Activated naive CD8-positive, alpha-beta T cell (primary cell): ENCODE results near the gene ATRN.
"Not testable (repeated sequence)": the region's sequence is repeated elsewhere in the genome, so short reads cannot be mapped to it uniquely, and the experiment has no call there.

ENCODE experiments used
- H3K27ac Mint-ChIP-seq: one replicate; pipeline ENCODE4 v1.8.0; 2021; ENCODE audit warnings: mixed read lengths
- H3K27me3 Mint-ChIP-seq: one replicate; pipeline ENCODE4 v1.8.0; 2021; ENCODE audit warnings: mixed read lengths
- H3K36me3 Mint-ChIP-seq: one replicate; pipeline ENCODE4 v1.8.0; 2021; ENCODE audit warnings: mixed read lengths
- H3K4me1 Mint-ChIP-seq: one replicate; pipeline ENCODE4 v1.8.0; 2021; ENCODE audit warnings: low read depth, mixed read lengths
- H3K4me3 Mint-ChIP-seq: one replicate; pipeline ENCODE4 v1.8.0; 2021; ENCODE audit warnings: mild to moderate bottlenecking, mixed read lengths
- H3K9me3 Mint-ChIP-seq: one replicate; pipeline ENCODE4 v1.8.0; 2021; ENCODE audit warnings: low read depth, mixed read lengths

The ATRN gene

DNA sequence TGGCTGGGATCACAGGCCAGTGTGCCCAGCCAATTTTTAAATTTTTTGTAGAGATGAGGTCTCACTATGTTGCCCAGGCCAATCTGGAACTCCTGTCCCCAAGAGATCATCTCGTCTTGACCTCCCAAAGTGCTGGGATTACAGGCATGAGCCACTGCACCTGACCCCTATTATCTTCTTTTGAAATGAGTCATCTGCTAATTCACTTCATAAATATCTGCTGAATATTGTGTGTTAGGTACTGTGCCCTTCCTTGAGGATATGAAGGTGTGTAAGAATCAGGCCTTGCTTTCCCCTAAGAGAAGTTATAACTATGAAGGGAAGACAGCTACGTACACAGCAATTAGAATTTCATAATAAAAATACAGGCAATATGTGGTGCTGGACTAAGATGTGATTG, 8.2 kb downstream of the ATRN start:
- Mint-ChIP-seq H3K4me3 (no peak overlapping the region), H3K4me1 (peaks cover 30% of the 10 kb centered on the region), H3K27ac (no peak overlapping the region), H3K36me3 (no peaks in the 10 kb centered on the region), H3K27me3 (no peaks in the 10 kb centered on the region), H3K9me3 (no peaks in the 10 kb centered on the region)

DNA sequence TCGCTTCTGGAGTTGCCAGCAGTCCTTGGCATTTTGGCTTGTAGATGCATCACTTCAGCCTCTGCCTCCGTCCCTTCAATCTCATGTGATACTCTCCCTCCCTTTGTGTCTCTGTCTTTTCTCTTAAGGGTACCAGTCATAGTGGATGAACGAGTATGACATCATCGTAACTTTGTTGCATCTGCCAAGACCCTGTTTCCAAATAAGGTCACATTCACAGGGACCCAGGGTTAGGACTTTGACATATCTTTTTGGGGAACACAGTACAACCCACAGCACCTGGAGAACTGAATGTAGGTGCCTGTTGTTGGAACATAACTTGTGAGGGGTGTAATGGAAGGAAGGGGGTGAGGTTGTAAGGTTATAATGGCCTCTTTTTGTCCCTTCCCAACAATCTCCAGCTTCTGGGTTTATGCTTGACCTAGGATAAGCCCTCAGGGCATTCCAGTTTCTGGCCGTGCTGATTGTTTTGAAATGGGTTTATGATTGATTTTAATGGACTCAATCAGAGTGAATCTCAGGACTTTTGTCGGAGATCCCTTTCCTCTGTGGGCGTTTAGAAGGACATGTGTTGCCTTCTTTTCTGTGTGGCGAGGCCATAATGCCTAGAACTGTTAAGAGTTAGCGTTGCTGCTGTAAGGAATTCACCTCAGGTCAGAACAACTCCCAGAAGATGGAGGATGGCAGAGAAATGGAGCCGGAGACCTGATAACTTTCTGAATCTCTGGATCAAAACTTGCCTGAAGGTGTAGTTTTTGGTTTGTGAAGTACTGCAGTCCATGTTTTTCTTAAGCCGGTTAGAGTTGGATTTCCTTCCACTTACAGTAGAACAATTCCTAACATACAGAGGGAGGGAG, 9.2 kb downstream of the ATRN start:
- H3K27me3 Mint-ChIP-seq, result no peaks in the 10 kb centered on the region
- no peak overlapping the region for H3K27ac Mint-ChIP-seq
- no peaks in the 10 kb centered on the region for H3K9me3 Mint-ChIP-seq
- H3K4me3 Mint-ChIP-seq, result no peak overlapping the region
- no peaks in the 10 kb centered on the region for H3K36me3 Mint-ChIP-seq
- peaks cover 31% of the 10 kb centered on the region for H3K4me1 Mint-ChIP-seq

DNA sequence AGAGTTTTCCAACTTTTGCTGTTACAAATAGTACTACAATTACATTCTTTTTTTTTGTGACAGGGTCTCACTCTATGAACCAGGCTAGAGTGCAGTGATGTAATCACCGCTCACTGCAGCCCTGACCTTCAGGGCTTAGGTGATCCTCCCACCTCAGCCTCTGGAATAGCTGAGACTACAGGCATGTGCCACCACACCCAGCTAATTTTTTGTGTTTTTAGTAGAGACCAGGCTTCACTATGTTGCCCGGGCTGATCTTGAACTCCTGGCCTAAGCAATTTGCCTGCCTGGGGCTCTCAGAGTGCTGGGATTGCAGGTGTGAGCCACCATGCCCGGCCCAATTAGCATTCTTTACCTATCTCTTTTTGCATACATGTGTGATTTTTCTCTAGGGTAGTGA, 12.5 kb downstream of the ATRN start:
- no peak overlapping the region for H3K27ac Mint-ChIP-seq
- H3K36me3 Mint-ChIP-seq, result peaks cover 18% of the 10 kb centered on the region
- H3K27me3 Mint-ChIP-seq, result no peaks in the 10 kb centered on the region
- H3K9me3 Mint-ChIP-seq, result peaks cover 7% of the 10 kb centered on the region
- H3K4me1 Mint-ChIP-seq, result peaks cover 36% of the 10 kb centered on the region
- H3K4me3 Mint-ChIP-seq, result no peak overlapping the region

DNA sequence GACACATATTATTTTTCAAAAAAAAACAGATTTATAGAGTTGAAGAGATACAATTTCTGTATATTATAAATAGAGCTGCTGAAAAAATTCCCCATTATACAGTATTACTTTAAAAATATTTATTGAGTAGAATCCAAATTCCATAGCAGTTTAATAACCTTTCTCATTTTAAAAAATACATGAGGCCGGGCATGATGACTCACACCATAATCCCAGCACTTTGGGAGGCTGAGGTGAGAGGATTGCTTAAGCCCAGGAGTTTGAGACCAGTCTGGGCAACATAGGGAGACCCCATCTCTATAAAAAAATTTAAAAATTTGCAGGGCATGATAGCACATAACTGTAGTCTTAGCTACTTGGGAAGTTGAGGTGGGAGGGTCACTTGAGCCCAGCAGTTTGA, 13.0 kb downstream of the ATRN start:
- Mint-ChIP-seq H3K27ac (no peak overlapping the region), H3K4me1 (peaks cover 36% of the 10 kb centered on the region), H3K36me3 (peaks cover 18% of the 10 kb centered on the region), H3K9me3 (peaks cover 7% of the 10 kb centered on the region), H3K4me3 (no peak overlapping the region), H3K27me3 (no peaks in the 10 kb centered on the region)

DNA sequence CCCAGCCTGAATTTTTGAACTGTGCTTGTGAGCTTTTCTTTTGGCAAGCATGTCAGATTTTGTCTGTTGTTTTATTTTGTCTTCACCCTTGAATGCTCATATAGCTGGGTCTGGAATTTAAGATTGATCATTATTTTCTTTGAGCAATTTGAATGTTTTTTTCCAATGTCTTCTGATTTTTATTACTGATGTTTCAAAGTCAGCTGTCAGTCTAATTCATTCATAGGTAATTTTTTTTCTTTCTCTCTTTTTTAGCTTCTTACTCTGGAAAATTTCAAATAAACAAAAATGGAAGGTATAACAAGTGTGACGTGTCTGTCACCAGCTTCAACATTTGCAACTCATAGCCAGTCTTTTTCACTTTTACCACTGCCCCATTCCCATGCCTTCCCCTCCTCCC, 15.1 kb downstream of the ATRN start:
- Mint-ChIP-seq H3K9me3 (peaks cover 7% of the 10 kb centered on the region), H3K36me3 (peaks cover 22% of the 10 kb centered on the region), H3K4me3 (no peak overlapping the region), H3K27ac (no peak overlapping the region), H3K4me1 (peaks cover 28% of the 10 kb centered on the region), H3K27me3 (no peaks in the 10 kb centered on the region)

DNA sequence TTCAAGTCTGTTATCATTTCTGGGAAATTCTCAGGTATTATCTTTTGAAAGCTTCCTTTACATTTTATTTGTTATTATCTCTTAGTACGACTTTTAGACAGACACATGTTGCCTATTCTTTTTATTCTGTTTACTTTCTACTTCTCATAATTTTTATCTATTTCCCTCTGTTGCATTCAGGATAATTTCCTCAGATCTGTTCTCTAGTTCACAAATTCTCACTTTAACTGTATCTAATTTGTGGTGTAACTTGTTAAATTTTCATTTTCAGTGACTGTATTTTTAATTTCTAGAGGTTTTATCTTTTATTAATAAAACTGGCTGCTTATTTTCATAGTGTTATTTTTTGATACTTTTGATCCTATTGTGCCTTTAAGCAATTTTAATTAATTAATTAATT, 16.0 kb downstream of the ATRN start:
- Mint-ChIP-seq H3K27ac (no peak overlapping the region), H3K27me3 (no peaks in the 10 kb centered on the region), H3K9me3 (peaks cover 7% of the 10 kb centered on the region), H3K4me1 (peaks cover 26% of the 10 kb centered on the region), H3K36me3 (peaks cover 22% of the 10 kb centered on the region), H3K4me3 (no peak overlapping the region)

DNA sequence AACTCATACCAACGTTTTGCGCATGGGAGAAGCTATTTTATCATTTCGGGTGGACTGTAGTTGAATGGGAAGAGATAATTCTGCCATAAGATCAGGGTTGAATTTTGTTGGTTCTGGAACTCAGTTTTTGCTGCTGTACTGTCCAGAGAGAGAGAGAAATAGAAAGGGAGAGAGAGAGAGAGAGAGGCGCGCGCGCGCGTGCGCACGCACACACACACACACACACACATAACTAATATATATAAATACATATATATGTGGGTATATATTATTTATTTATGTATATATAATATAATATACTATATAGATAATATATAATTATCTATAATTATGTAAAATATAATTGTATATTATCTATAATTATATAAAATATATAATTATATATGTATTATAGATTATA, 21.9 kb downstream of the ATRN start:
- Mint-ChIP-seq H3K36me3 (peaks cover 26% of the 10 kb centered on the region), H3K4me3 (no peak overlapping the region), H3K4me1 (peaks cover 16% of the 10 kb centered on the region), H3K27ac (no peak overlapping the region), H3K27me3 (no peaks in the 10 kb centered on the region), H3K9me3 (peaks cover 7% of the 10 kb centered on the region)

DNA sequence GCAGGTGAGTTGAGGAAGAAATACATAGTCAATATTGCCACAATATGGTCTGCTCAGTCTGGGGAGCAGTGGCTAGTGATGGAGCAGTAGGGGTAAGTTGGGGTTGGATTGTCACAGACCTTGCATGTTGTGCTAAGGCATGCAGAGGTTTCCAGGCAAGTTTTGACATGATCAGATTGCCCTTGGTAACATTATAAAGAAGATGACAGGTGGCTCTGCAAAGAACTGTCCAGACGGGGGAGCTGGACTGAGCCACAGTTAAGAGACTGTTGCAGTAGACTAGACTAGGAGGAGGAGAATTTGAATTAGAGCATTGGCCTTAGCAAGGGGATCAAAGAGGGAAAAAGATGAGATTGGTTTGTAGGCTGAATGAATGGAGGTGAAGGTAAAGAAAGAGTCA, 23.4 kb downstream of the ATRN start:
- Mint-ChIP-seq H3K4me1 (peaks cover 13% of the 10 kb centered on the region), H3K27ac (no peak overlapping the region), H3K27me3 (no peaks in the 10 kb centered on the region), H3K9me3 (peaks cover 7% of the 10 kb centered on the region), H3K4me3 (no peak overlapping the region), H3K36me3 (peaks cover 21% of the 10 kb centered on the region)

DNA sequence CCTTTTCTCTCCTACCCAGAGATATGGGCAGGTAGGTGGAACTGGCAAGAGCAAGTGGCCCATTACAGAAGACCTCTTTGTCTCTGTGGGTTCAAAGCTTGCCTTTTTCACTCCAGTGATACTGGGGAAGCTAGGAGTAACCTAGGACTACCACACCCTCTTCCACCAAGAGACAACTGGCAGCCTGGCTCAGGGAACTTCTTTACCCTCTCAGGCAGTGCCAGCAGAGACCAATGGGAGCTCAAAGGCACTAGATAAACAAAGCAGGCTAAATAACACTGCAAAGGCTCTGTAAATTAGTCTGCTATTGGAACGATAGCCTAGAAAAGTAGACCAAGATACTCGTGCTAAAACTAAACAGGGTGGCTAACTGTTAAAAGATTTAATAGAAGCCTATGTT, 32.1 kb downstream of the ATRN start:
- H3K4me1 Mint-ChIP-seq, result peaks cover 3% of the 10 kb centered on the region
- no peaks in the 10 kb centered on the region for H3K27me3 Mint-ChIP-seq
- H3K9me3 Mint-ChIP-seq, result no peaks in the 10 kb centered on the region
- H3K4me3 Mint-ChIP-seq, result no peak overlapping the region
- H3K36me3 Mint-ChIP-seq, result peaks cover 3% of the 10 kb centered on the region
- no peak overlapping the region for H3K27ac Mint-ChIP-seq

DNA sequence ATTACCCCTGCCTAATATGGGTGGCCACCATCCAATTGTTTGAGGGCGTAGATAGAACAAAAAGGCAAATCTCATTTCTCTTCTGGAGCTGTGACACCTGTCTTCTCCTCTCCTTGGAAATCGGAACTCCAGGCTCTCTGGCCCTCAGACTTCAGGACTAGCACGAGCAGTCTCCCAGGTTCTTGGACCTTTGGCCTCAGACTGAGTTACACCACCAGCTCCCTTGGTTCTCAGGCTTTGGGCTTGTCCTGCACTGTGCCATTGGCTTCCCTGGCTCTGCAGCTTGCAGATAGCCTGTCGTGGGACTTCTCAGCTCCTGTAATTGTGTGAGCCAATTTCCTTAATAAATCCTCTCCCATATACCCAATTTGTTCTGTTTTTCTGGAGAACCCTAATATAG, 34.3 kb downstream of the ATRN start:
- no peak overlapping the region for H3K4me3 Mint-ChIP-seq
- H3K36me3 Mint-ChIP-seq, result peaks cover 5% of the 10 kb centered on the region
- H3K27me3 Mint-ChIP-seq, result no peaks in the 10 kb centered on the region
- no peak overlapping the region for H3K27ac Mint-ChIP-seq
- peaks cover 6% of the 10 kb centered on the region for H3K4me1 Mint-ChIP-seq
- H3K9me3 Mint-ChIP-seq, result no peaks in the 10 kb centered on the region

DNA sequence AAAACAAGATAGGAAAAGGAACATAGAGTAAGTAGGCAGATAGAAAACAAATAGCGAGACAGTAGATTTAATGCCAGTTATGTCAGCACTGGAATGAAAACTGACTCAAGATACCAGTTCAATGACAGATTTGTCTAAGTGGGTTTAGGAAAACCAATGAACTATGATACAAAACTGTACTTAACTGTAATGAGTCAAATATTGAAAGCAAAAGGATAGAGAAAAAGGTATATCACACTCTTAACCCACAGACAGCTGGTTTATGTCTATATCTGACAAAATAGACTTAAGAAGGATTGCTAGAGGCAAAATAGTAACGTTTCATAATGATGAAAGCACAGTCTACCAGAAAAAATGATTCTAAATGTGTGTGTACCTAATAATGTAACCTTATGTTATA, 38.2 kb downstream of the ATRN start:
- Mint-ChIP-seq H3K9me3 (no peaks in the 10 kb centered on the region), H3K36me3 (peaks cover 6% of the 10 kb centered on the region), H3K4me3 (no peak overlapping the region), H3K27me3 (no peaks in the 10 kb centered on the region), H3K27ac (no peak overlapping the region), H3K4me1 (peaks cover 3% of the 10 kb centered on the region)

DNA sequence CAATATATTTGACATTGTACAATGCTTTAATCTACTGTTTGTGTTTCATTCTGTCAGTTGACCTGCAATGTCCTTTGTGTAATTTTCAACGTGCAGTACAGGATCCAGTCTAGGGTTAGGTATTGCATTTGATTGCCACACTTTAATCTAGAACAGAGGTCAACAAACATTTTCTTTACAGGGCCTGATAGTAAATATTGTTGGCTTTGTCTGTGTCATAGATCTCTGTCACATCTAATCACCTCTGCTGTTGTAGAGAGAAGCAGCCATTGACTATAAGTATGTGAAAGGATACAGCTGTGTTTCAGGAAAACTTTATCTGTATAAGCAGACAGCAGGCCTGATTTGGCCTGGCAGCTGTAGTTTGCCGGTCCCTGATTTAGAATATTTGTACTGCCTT, 39.3 kb downstream of the ATRN start:
- H3K9me3 Mint-ChIP-seq, result no peaks in the 10 kb centered on the region
- H3K36me3 Mint-ChIP-seq, result peaks cover 5% of the 10 kb centered on the region
- H3K4me1 Mint-ChIP-seq, result peaks cover 3% of the 10 kb centered on the region

DNA sequence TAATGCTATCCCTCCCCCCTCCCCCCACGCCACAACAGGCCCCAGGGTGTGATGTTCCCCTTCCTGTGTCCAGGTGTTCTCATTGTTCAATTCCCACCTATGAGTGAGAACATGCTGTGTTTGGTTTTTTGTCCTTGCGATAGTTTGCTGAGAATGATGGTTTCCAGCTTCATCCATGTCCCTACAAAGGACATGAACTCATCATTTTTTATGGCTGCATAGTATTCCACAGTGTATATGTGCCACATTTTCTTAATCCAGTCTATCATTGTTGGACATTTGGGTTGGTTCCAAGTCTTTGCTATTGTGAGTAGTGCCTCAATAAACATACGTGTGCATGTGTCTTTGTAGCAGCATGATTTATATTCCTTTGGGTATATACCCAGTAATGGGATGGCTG, 41.4 kb downstream of the ATRN start:
- not testable (repeated sequence) for H3K27ac Mint-ChIP-seq, H3K27me3 Mint-ChIP-seq, H3K4me1 Mint-ChIP-seq, H3K9me3 Mint-ChIP-seq, H3K36me3 Mint-ChIP-seq, H3K4me3 Mint-ChIP-seq

More for the DNA sequence above, 39.3 kb downstream of the ATRN start:
- H3K27me3 Mint-ChIP-seq, result no peaks in the 10 kb centered on the region
- no peak overlapping the region for H3K4me3 Mint-ChIP-seq
- H3K27ac Mint-ChIP-seq, result no peak overlapping the region

DNA sequence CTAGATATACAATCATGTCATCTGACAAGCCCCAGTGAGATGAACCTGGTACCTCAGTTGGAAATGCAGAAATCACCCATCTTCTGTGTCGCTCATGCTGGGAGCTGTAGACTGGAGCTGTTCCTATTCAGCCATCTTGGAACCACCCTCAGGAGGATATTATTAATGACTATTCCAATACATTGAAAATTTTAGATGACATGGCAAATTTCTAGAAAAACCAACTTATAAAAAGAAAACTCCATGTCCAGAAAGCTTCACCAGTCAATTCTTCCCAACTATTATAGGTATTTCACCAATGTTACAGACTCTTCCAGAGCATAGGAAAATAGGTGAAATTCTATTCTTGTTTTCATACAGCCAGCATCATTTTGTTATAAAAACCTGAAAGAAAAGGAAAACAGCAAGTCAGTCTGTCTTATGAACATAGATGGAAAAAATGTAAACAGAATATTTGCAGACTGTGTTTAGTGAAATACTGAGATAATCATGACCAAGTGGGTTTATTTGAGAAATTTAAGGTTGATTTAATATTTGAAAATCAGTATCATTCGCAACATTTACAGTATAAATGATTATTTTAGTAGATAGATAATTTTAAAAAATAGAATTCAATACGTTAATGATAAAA, 43.3 kb downstream of the ATRN start:
- H3K4me3 Mint-ChIP-seq, result no peak overlapping the region
- H3K27me3 Mint-ChIP-seq, result no peaks in the 10 kb centered on the region
- H3K27ac Mint-ChIP-seq, result no peak overlapping the region
- peaks cover 1% of the 10 kb centered on the region for H3K4me1 Mint-ChIP-seq
- H3K9me3 Mint-ChIP-seq, result no peaks in the 10 kb centered on the region
- H3K36me3 Mint-ChIP-seq, result peaks cover 9% of the 10 kb centered on the region

DNA sequence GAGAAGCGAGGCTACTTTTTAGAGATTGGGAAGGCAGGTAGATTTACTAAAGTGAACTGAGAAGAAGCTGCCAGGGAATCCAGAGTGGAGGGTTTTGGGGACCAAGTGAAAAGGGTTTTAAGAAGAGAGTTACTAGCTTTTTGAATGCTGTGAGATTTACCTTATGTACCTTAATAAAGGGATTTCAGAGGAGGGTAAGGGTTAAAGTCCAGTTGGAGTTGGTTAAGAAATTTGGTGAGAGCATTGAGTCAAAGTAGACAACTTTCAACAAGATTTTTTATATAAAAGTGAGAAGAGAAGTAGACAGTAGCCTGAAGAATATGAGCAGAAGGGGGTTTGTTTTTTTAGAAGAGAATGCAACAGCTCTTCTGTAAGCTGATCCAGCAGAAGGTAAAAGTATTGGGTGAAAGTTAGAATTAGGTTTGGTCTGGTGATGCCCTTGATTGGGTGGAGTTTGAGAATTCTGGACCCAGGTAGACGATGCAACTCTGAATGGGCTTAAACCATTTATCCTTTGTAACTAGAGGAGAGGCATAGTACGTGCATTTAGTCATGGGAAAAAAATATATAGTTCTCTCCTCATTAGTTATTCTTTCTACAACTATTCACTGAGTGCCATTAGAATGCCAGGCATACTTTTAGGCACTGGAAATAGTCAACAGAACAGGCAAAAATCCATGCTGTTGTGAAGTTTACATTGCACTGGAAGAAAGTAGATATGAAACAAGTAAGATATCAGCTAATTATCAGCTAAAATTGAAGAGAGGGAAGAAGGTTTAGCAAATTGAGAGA, 44.8 kb downstream of the ATRN start:
- Mint-ChIP-seq H3K27me3 (no peaks in the 10 kb centered on the region), H3K4me3 (no peak overlapping the region), H3K36me3 (peaks cover 17% of the 10 kb centered on the region), H3K4me1 (no peaks in the 10 kb centered on the region), H3K9me3 (peaks cover 9% of the 10 kb centered on the region), H3K27ac (no peak overlapping the region)
